ENCODE measurements around the gene TXNDC15. TPM values are rescaled to one million over a fixed set of nuclear protein-coding genes. Genes with fewer than 3 reads are reported as not detected.

TXNDC15 gene
- total RNA-seq, 1 experiment from 2014 or later, result 34.2 TPM

DNA sequence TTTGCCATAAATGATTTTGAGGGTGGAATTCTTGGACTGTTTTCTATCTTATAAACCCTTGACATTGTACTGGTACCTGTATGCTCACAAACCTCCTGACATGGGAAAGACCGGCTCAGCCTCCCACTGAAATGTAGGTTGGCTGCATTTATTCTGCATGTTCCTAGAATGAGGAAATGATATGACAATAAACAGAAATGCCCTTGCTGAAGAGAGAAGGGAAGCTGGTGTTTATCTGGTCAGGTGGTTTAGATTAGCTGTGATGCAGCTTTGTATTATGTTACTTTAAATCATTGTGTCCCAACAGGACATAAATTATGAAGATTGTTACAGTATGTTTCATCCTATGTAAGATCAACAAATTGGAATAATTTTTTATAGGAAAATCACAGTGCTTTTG is 70.5 kb downstream of the TXNDC15 start:
- no peak for DNase-seq
- Mint-ChIP-seq H3K9me3 (ENCODE audit: low read depth, unreplicated experiment) (no peaks in the 10 kb centered on the region), H3K4me3 (ENCODE audit: low read depth, unreplicated experiment) (no peak overlapping the region), H3K27me3 (ENCODE audit: unreplicated experiment) (no peaks in the 10 kb centered on the region), H3K4me1 (ENCODE audit: low read depth, unreplicated experiment) (no peaks in the 10 kb centered on the region), H3K36me3 (ENCODE audit: insufficient read depth, unreplicated experiment) (peaks cover 5% of the 10 kb centered on the region), H3K27ac (ENCODE audit: unreplicated experiment) (no peak overlapping the region)
- no TSS peak for BruUV-seq (replicated peaks)
- TF ChIP-seq, protein P1, sequence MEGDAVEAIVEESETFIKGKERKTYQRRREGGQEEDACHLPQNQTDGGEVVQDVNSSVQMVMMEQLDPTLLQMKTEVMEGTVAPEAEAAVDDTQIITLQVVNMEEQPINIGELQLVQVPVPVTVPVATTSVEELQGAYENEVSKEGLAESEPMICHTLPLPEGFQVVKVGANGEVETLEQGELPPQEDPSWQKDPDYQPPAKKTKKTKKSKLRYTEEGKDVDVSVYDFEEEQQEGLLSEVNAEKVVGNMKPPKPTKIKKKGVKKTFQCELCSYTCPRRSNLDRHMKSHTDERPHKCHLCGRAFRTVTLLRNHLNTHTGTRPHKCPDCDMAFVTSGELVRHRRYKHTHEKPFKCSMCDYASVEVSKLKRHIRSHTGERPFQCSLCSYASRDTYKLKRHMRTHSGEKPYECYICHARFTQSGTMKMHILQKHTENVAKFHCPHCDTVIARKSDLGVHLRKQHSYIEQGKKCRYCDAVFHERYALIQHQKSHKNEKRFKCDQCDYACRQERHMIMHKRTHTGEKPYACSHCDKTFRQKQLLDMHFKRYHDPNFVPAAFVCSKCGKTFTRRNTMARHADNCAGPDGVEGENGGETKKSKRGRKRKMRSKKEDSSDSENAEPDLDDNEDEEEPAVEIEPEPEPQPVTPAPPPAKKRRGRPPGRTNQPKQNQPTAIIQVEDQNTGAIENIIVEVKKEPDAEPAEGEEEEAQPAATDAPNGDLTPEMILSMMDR (IDR thresholded peaks at IDR 0.05; ENCODE audit: unreplicated experiment), result no peak
- intact Hi-C loops (cut with micrococcal nuclease; ENCODE audit: unreplicated experiment), result no loop called here
- CTCF ChIA-PET, result no interaction called here

DNA sequence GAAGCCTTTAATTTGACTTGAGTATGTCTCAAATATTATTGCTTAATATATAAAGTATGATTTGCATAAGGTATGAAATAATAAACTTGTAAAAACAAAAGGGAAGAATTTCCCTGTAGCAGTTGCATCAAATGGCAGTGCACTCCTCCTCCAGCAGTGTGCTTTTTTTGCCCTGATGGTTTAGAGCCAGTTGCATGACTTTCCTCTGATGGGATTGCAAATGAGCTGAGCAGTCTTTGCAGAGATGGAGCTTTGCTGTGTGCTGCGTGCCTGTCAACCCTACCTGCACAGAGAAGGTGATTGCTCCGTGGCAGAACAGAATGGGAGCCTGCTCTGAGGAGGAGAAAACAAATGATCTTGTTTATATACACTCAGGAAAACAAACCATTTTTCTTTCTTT is 70.9 kb downstream of the TXNDC15 start:
- H3K4me3 Mint-ChIP-seq (ENCODE audit: low read depth, unreplicated experiment), result no peak overlapping the region
- DNase-seq, result no peak

DNA sequence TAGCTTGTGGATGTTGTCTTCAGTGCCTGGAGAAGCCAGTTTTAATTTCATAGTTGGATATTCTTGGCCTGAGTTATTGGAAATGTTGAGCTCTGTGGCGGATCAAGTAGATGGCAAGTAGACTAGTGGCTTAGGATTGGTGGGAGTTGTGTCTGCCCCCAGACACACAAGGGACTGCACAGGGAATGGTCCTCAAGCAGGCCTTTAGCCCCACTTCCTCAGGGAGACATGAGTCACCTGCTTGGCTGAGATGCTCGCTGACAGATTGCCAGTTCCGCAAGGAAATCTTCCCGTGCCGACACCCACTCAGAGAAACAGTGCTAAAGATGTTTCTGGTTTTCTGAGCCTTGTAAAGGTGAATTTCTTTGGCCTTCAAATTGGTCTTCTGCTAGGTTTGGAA is 74.7 kb downstream of the TXNDC15 start:
- Mint-ChIP-seq H3K36me3 (ENCODE audit: insufficient read depth, unreplicated experiment) (no peaks in the 10 kb centered on the region), H3K4me3 (ENCODE audit: low read depth, unreplicated experiment) (no peak overlapping the region), H3K27me3 (ENCODE audit: unreplicated experiment) (no peaks in the 10 kb centered on the region), H3K27ac (ENCODE audit: unreplicated experiment) (no peak overlapping the region), H3K9me3 (ENCODE audit: low read depth, unreplicated experiment) (no peaks in the 10 kb centered on the region), H3K4me1 (ENCODE audit: low read depth, unreplicated experiment) (no peaks in the 10 kb centered on the region)
- DNase-seq, result no peak
- TF ChIP-seq, protein P1 (IDR thresholded peaks at IDR 0.05; ENCODE audit: unreplicated experiment), result no peak
- no TSS peak for BruUV-seq (replicated peaks)
- intact Hi-C loops (cut with micrococcal nuclease; ENCODE audit: unreplicated experiment), result no loop called here
- CTCF ChIA-PET, result interaction anchor here (1.5 kb wide), 1 partner anchor 10 kb away, joined by 6 read pairs; no protein-coding TSS in a partner anchor

More for the DNA sequence above, 70.9 kb downstream of the TXNDC15 start:
- Mint-ChIP-seq H3K27me3 (ENCODE audit: unreplicated experiment) (no peaks in the 10 kb centered on the region), H3K9me3 (ENCODE audit: low read depth, unreplicated experiment) (no peaks in the 10 kb centered on the region), H3K36me3 (ENCODE audit: insufficient read depth, unreplicated experiment) (peaks cover under 1% of the 10 kb centered on the region), H3K27ac (ENCODE audit: unreplicated experiment) (no peak overlapping the region), H3K4me1 (ENCODE audit: low read depth, unreplicated experiment) (no peaks in the 10 kb centered on the region)
- TF ChIP-seq, protein P1 (IDR thresholded peaks at IDR 0.05; ENCODE audit: unreplicated experiment), result no peak
- intact Hi-C loops (cut with micrococcal nuclease; ENCODE audit: unreplicated experiment), result no loop called here
- CTCF ChIA-PET, result no interaction called here
- no TSS peak for BruUV-seq (replicated peaks)

DNA sequence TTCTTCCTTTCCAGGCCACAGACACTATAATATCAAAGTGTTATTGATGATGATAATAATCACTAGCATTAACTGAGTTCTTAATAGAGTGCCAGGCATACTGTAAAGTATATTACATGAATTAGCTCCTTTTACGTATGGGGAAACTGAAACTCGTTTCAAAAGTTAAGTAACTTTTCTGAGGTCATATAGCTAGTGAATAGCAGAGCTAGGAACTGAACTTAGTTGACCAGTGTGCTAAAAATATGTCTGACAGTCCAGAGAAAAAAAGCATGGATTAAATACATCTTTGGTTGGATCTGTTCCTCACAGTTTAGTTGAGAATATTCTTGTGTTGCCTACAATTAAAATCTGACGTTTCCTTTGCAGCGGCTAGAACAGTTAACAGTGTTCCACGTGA is 75.1 kb downstream of the TXNDC15 start:
- no peaks in the 10 kb centered on the region for H3K27me3 Mint-ChIP-seq (ENCODE audit: unreplicated experiment)
- peaks cover 3% of the 10 kb centered on the region for H3K9me3 Mint-ChIP-seq (ENCODE audit: low read depth, unreplicated experiment)
- DNase-seq, result no peak
- CTCF ChIA-PET, result no interaction called here
- no peaks in the 10 kb centered on the region for H3K36me3 Mint-ChIP-seq (ENCODE audit: insufficient read depth, unreplicated experiment)
- BruUV-seq (replicated peaks), result no TSS peak
- intact Hi-C loops (cut with micrococcal nuclease; ENCODE audit: unreplicated experiment), result no loop called here
- no peak overlapping the region for H3K4me3 Mint-ChIP-seq (ENCODE audit: low read depth, unreplicated experiment)
- no peak overlapping the region for H3K27ac Mint-ChIP-seq (ENCODE audit: unreplicated experiment)
- H3K4me1 Mint-ChIP-seq (ENCODE audit: low read depth, unreplicated experiment), result no peaks in the 10 kb centered on the region
- TF ChIP-seq, protein P1 (IDR thresholded peaks at IDR 0.05; ENCODE audit: unreplicated experiment), result no peak

Small RNAs within 50 kb of the gene (microRNA-seq; reads per million reads assigned to microRNA genes)
- gene MIR4461, result not detected

Other genes starting within 250 kb of the TXNDC15 start
- 86.9 and 95.4 TPM in 2 replicates for gene SAR1B, start 241.5 kb upstream of the TXNDC15 start, total RNA-seq (2022)
- 35.2 and 38.4 TPM in 2 replicates for gene SEC24A, start 225.6 kb upstream of the TXNDC15 start, total RNA-seq (2022)
- gene CAMLG, start 135.8 kb upstream of the TXNDC15 start, total RNA-seq (2022), result 21.7 and 22.8 TPM in 2 replicates
- 88.2 and 95.8 TPM in 2 replicates for gene DDX46, start 115.6 kb upstream of the TXNDC15 start, total RNA-seq (2022)
- gene C5orf24, start 28.4 kb upstream of the TXNDC15 start, total RNA-seq (2022), result 59.6 and 63.4 TPM in 2 replicates
- gene PCBD2, start 30.8 kb downstream of the TXNDC15 start, total RNA-seq (2022), result 18.1 and 18.8 TPM in 2 replicates
- 1.4 and 1.5 TPM in 2 replicates for gene CATSPER3, start 93.5 kb downstream of the TXNDC15 start, total RNA-seq (2022)
- gene PITX1, start 159.9 kb downstream of the TXNDC15 start, total RNA-seq (2022), result 12.1 and 12.9 TPM in 2 replicates